Mammary epithelial cell (primary cell): ENCODE data around the gene FGF22.

ENCODE experiments used
- CTCF ChIP-seq, 2 donors: IDR thresholded peaks in 1 of 2; conservative IDR thresholded peaks in 1 of 2; 2 replicates each; pipeline ENCODE4 v1.5.1; 2011 to 2012; ENCODE audit warnings: inconsistent platforms in 2 of 2, low read length in 2 of 2, mild to moderate bottlenecking in 2 of 2, control low read depth in 1 of 2, low read depth in 1 of 2; ENCODE audit not compliant: insufficient read depth in 1 of 2; ENCODE audit errors: extremely low read depth in 1 of 2
- EZH2 ChIP-seq: IDR thresholded peaks from 2 replicates; pipeline ENCODE4 v1.6.1; 2012; ENCODE audit warnings: low read length, inconsistent platforms, borderline replicate concordance

GRCh38 chr19:662207-662961 lies 22.7 kb downstream of the FGF22 start:
- no peak for TF ChIP-seq CTCF (conservative IDR thresholded peaks at IDR 0.05 in 1 of 2, IDR thresholded peaks at IDR 0.05 in 1 of 2; ENCODE audit: extremely low read depth in 1 of 2, insufficient read depth in 1 of 2, low read depth in 1 of 2, low read length in 2 of 2)
- no peak for TF ChIP-seq EZH2
